SK-N-SH treated with all-trans-retinoic acid at 6 μM for 48 hours (cell line): ENCODE results near the gene SLC30A2.

Experiments
- ATAC-seq: fragments of 200-7000 bp; cut with Tn5 transposase; 3 replicates; pipeline ENCODE4 v1.9.1; 2020; ENCODE audit warnings: mild to moderate bottlenecking, moderate library complexity
- ARNTL ChIP-seq: fragments of 450-650 bp; formaldehyde crosslinking; IDR thresholded peaks from 2 replicates; pipeline ENCODE4 v1.5.0; 2020; ENCODE audit warnings: low read depth, mild to moderate bottlenecking, moderate library complexity, borderline replicate concordance
- BACH2 ChIP-seq: fragments of 250-450 bp; sonication (Bioruptor Pico); IDR thresholded peaks from 2 replicates; pipeline ENCODE4 v1.9.0; 2021; ENCODE audit warnings: mild to moderate bottlenecking, borderline replicate concordance
- CREB5 ChIP-seq: fragments of 250-450 bp; sonication (Bioruptor Pico); IDR thresholded peaks from 2 replicates; pipeline ENCODE4 v1.5.1; 2020; ENCODE audit warnings: low read depth, mild to moderate bottlenecking, moderate library complexity
- CSRNP3 ChIP-seq: fragments of 250-450 bp; sonication (Bioruptor Pico); IDR thresholded peaks from 2 replicates; pipeline ENCODE4 v1.5.1; 2021; ENCODE audit warnings: mild to moderate bottlenecking, moderate library complexity
- ESRRG ChIP-seq: fragments of 250-450 bp; sonication (Bioruptor Pico); IDR thresholded peaks from 2 replicates; pipeline ENCODE4 v1.6.1; 2021; ENCODE audit warnings: mild to moderate bottlenecking
- GLIS3 ChIP-seq: fragments of 250-450 bp; sonication (Bioruptor Pico); IDR thresholded peaks from 2 replicates; pipeline ENCODE4 v1.5.0; 2020; ENCODE audit warnings: mild to moderate bottlenecking, moderate library complexity
- ISL1 ChIP-seq: fragments of 250-450 bp; sonication (Bioruptor Pico); IDR thresholded peaks from 2 replicates; pipeline ENCODE4 v2.1.2; 2022; ENCODE audit warnings: mild to moderate bottlenecking, moderate library complexity
- PATZ1 ChIP-seq: fragments of 250-450 bp; sonication (Bioruptor Pico); IDR thresholded peaks from 2 replicates; pipeline ENCODE4 v1.8.0; 2020; ENCODE audit warnings: mild to moderate bottlenecking, moderate library complexity, borderline replicate concordance
- POU6F1 ChIP-seq: fragments of 250-450 bp; sonication (Bioruptor Pico); IDR thresholded peaks from 2 replicates; pipeline ENCODE4 v1.8.0; 2021; ENCODE audit warnings: low read depth, mild to moderate bottlenecking, moderate library complexity, borderline replicate concordance
- PPARA ChIP-seq: fragments of 250-450 bp; sonication (Bioruptor Pico); IDR thresholded peaks from 2 replicates; pipeline ENCODE4 v1.5.0; 2020; ENCODE audit warnings: mild to moderate bottlenecking, borderline replicate concordance
- RARB ChIP-seq: fragments of 250-450 bp; sonication (Bioruptor Pico); IDR thresholded peaks from 2 replicates; pipeline ENCODE4 v1.8.0; 2021; ENCODE audit warnings: mild to moderate bottlenecking, moderate library complexity
- TCF4 ChIP-seq: fragments of 250-450 bp; sonication (Bioruptor Pico); IDR thresholded peaks from 2 replicates; pipeline ENCODE4 v1.8.0; 2021; ENCODE audit warnings: mild to moderate bottlenecking, moderate library complexity, borderline replicate concordance
- TOX ChIP-seq: fragments of 250-450 bp; sonication (Bioruptor Pico); IDR thresholded peaks from 2 replicates; pipeline ENCODE4 v1.8.0; 2021; ENCODE audit warnings: mild to moderate bottlenecking, moderate library complexity, borderline replicate concordance
- TSHZ2 ChIP-seq: fragments of 250-450 bp; sonication (Bioruptor Pico); IDR thresholded peaks from 2 replicates; pipeline ENCODE4 v1.5.0; 2020; ENCODE audit warnings: mild to moderate bottlenecking, moderate library complexity
- ZC3H10 ChIP-seq: fragments of 250-450 bp; sonication (Bioruptor Pico); IDR thresholded peaks from 2 replicates; pipeline ENCODE4 v1.5.1; 2021; ENCODE audit warnings: mild to moderate bottlenecking, moderate library complexity
- ZFP3 ChIP-seq: fragments of 250-450 bp; sonication (Bioruptor Pico); IDR thresholded peaks from 2 replicates; pipeline ENCODE4 v1.5.0; 2020; ENCODE audit warnings: mild to moderate bottlenecking, moderate library complexity
- ZFP30 ChIP-seq: fragments of 450-650 bp; formaldehyde crosslinking; IDR thresholded peaks from 2 replicates; pipeline ENCODE4 v1.5.0; 2022; ENCODE audit warnings: mild to moderate bottlenecking, moderate library complexity
- ZNF565 ChIP-seq: fragments of 450-650 bp; formaldehyde crosslinking; conservative IDR thresholded peaks from 2 replicates; pipeline ENCODE4 v1.5.0; 2020; ENCODE audit warnings: low read depth, mild to moderate bottlenecking, moderate library complexity
- ZNF8 ChIP-seq: fragments of 450-650 bp; formaldehyde crosslinking; IDR thresholded peaks from 2 replicates; pipeline ENCODE4 v1.5.0; 2020; ENCODE audit warnings: mild to moderate bottlenecking, moderate library complexity

SLC30A2 gene

GRCh38 chr1:26090893-26091292, 45.0 kb upstream of the SLC30A2 start:
- TF ChIP-seq ZNF565 (CRISPR knock-in tag) (no peak), ESRRG (CRISPR knock-in tag) (no peak), ZNF8 (peak; percentile 88), POU6F1 (CRISPR knock-in tag) (no peak)
- ATAC-seq, result no peak

- ATAC-seq, result no peak
These were observed 43.2 kb upstream of the SLC30A2 start for GRCh38 chr1:26089125-26089524.

GRCh38 chr1:26084844-26085243, 38.9 kb upstream of the SLC30A2 start:
- no peak for ATAC-seq
- TF ChIP-seq PPARA (CRISPR knock-in tag) (no peak), PATZ1 (CRISPR knock-in tag) (no peak), ISL1 (CRISPR knock-in tag) (no peak)

More at GRCh38 chr1:26089125-26089524, 43.2 kb upstream of the SLC30A2 start:
- TF ChIP-seq ZNF8 (no peak), CREB5 (CRISPR knock-in tag) (no peak), PATZ1 (CRISPR knock-in tag) (no peak), ESRRG (CRISPR knock-in tag) (no peak), ZC3H10 (CRISPR knock-in tag) (no peak), GLIS3 (CRISPR knock-in tag) (no peak), CSRNP3 (CRISPR knock-in tag) (no peak), ISL1 (CRISPR knock-in tag) (no peak), TCF4 (no peak), ARNTL (no peak), RARB (CRISPR knock-in tag) (no peak), ZNF565 (CRISPR knock-in tag) (no peak), TOX (CRISPR knock-in tag) (no peak)

GRCh38 chr1:26084091-26084561, 38.2 kb upstream of the SLC30A2 start:
- TF ChIP-seq ZNF565 (CRISPR knock-in tag), result no peak
- no peak for TF ChIP-seq GLIS3 (CRISPR knock-in tag)
- TF ChIP-seq ESRRG (CRISPR knock-in tag), result no peak
- TF ChIP-seq BACH2 (CRISPR knock-in tag), result no peak
- TF ChIP-seq TCF4, result no peak
- no peak for TF ChIP-seq ZFP30
- no peak for TF ChIP-seq ZFP3 (CRISPR knock-in tag)

GRCh38 chr1:26083208-26083607, 37.3 kb upstream of the SLC30A2 start:
- no peak; the same call in 2 of the 3 replicates for ATAC-seq
- TF ChIP-seq ZNF8, result no peak
- TF ChIP-seq ISL1 (CRISPR knock-in tag), result no peak
- no peak for TF ChIP-seq ZFP3 (CRISPR knock-in tag)
- TF ChIP-seq ZC3H10 (CRISPR knock-in tag), result no peak
- TF ChIP-seq TOX (CRISPR knock-in tag), result no peak
- no peak for TF ChIP-seq BACH2 (CRISPR knock-in tag)
- no peak for TF ChIP-seq TSHZ2 (CRISPR knock-in tag)
- TF ChIP-seq TCF4, result no peak
- no peak for TF ChIP-seq POU6F1 (CRISPR knock-in tag)

More at GRCh38 chr1:26084091-26084561, 38.2 kb upstream of the SLC30A2 start:
- no peak for ATAC-seq
